GM19328 (cell line): Measurements from ENCODE around the gene KLF16.

Source experiments
- ATAC-seq: cut with Tn5 transposase; IDR thresholded peaks from one replicate; pipeline ENCODE4 v1.9.1; 2021; ENCODE audit warnings: mild to moderate bottlenecking, moderate library complexity; ENCODE audit not compliant: unreplicated experiment

Gene KLF16

GRCh38 chr19:1845125-1845515 is 18.3 kb downstream of the KLF16 start:
- ATAC-seq: no peak

GRCh38 chr19:1844513-1845124 is 18.8 kb downstream of the KLF16 start:
- ATAC-seq: no peak

- ATAC-seq: no peak
Observed at GRCh38 chr19:1843646-1844394, 19.6 kb downstream of the KLF16 start.

GRCh38 chr19:1843116-1843515 is 20.3 kb downstream of the KLF16 start:
- ATAC-seq: no peak

GRCh38 chr19:1841209-1841924 is 22.0 kb downstream of the KLF16 start:
- ATAC-seq: no peak

- ATAC-seq: no peak
Observed at GRCh38 chr19:1840541-1841115, 22.8 kb downstream of the KLF16 start.

GRCh38 chr19:1839658-1840540 is 23.5 kb downstream of the KLF16 start:
- ATAC-seq: no peak

GRCh38 chr19:1837625-1838105 is 25.7 kb downstream of the KLF16 start:
- ATAC-seq: no peak

GRCh38 chr19:1837222-1837565 is 26.2 kb downstream of the KLF16 start:
- no peak for ATAC-seq

GRCh38 chr19:1836458-1837221 is 26.7 kb downstream of the KLF16 start:
- ATAC-seq: no peak

- no peak for ATAC-seq
Observed at GRCh38 chr19:1833540-1833939, 29.8 kb downstream of the KLF16 start.

- ATAC-seq: no peak
Observed at GRCh38 chr19:1832046-1832663, 31.2 kb downstream of the KLF16 start.

GRCh38 chr19:1830978-1831377 is 32.4 kb downstream of the KLF16 start:
- ATAC-seq: no peak

GRCh38 chr19:1830568-1830967 is 32.8 kb downstream of the KLF16 start:
- ATAC-seq: no peak

GRCh38 chr19:1829958-1830357 is 33.4 kb downstream of the KLF16 start:
- ATAC-seq: no peak

- ATAC-seq: no peak
Observed at GRCh38 chr19:1828279-1829238, 34.8 kb downstream of the KLF16 start.

- ATAC-seq: no peak
Observed at GRCh38 chr19:1827566-1828278, 35.7 kb downstream of the KLF16 start.
